ENCODE measurements around the gene AKIP1. TPM values are rescaled to one million over a fixed set of nuclear protein-coding genes. Genes with fewer than 3 reads are reported as not detected.

AKIP1 gene
- total and polyA plus RNA-seq, 8 donors = 6.3 to 11.6 (median 7.9) TPM

GRCh38 chr11:8867931-8868631 is 42.9 kb upstream of the AKIP1 start:
- DNase-seq (no peak), FAIRE-seq (no peak), ATAC-seq (no peak)
- intact Hi-C loops (cut with DNase I) = no loop called here
- Histone ChIP-seq H3K9me3 (no peaks in the 10 kb centered on the region), H3K4me1 (peaks cover 0 to 6% (median 2%) of the 10 kb centered on the region in 3 donors), H3K27ac (no peak overlapping the region), H3K4me3 (no peak overlapping the region), H3K27me3 (no peaks in the 10 kb centered on the region), H3K36me3 (no peaks in the 10 kb centered on the region)
- 60 to 61% methylated on average over 7 of the region's 7 CpGs for WGBS, 2 donors
- no peak for TF ChIP-seq CTCF (IDR thresholded peaks at IDR 0.05)

GRCh38 chr11:8870411-8871170 is 40.4 kb upstream of the AKIP1 start:
- Histone ChIP-seq H3K36me3 (no peaks in the 10 kb centered on the region), H3K4me1 (peaks cover 0 to 6% (median 2%) of the 10 kb centered on the region in 3 donors), H3K27me3 (no peaks in the 10 kb centered on the region), H3K27ac (peak overlapping the region; percentile 35 to 81 (median 64)), H3K4me3 (peak overlapping the region; percentile 80 to 95 (median 90)), H3K9me3 (no peaks in the 10 kb centered on the region)
- intact Hi-C loops (cut with DNase I) = no loop called here
- DNase-seq = peak; percentile 54 to 86 (median 63)
- no peak for TF ChIP-seq CTCF (IDR thresholded peaks at IDR 0.05)
- 0 to 1% methylated on average over 63 to 81 of the region's 81 CpGs for WGBS, 2 donors
- ATAC-seq = peak; percentile 73 to 84 (median 82)
- no peak for FAIRE-seq

GRCh38 chr11:8871171-8871775 is 39.7 kb upstream of the AKIP1 start:
- DNase-seq (peak; percentile 24 to 69 (median 58)), FAIRE-seq (no peak), ATAC-seq (peak; percentile 76 to 81 (median 78))
- H3K27me3 ChIP-seq = no peaks in the 10 kb centered on the region
- H3K36me3 ChIP-seq = no peaks in the 10 kb centered on the region
- WGBS, 2 donors = 2% methylated on average over 19 to 26 of the region's 27 CpGs
- intact Hi-C loops (cut with DNase I) = no loop called here
- no peak for TF ChIP-seq CTCF (IDR thresholded peaks at IDR 0.05)
- peak overlapping the region; percentile 80 to 95 (median 90) for H3K4me3 ChIP-seq
- no peaks in the 10 kb centered on the region for H3K9me3 ChIP-seq
- H3K27ac ChIP-seq = peak overlapping the region; percentile 35 to 81 (median 64)
- H3K4me1 ChIP-seq = peaks cover 0 to 6% (median 2%) of the 10 kb centered on the region in 3 donors

GRCh38 chr11:8871962-8872361 is 39.0 kb upstream of the AKIP1 start:
- 64 to 67% methylated on average over 6 of the region's 6 CpGs for WGBS, 2 donors
- H3K27ac ChIP-seq = peak overlapping the region in 2 of 4 donors; percentile 35 to 81
- ATAC-seq (no peak), DNase-seq (no peak), FAIRE-seq (no peak)
- no peaks in the 10 kb centered on the region for H3K27me3 ChIP-seq
- no peak overlapping the region for H3K4me3 ChIP-seq
- H3K9me3 ChIP-seq = no peaks in the 10 kb centered on the region
- H3K4me1 ChIP-seq = peaks cover 0 to 6% (median 2%) of the 10 kb centered on the region in 3 donors
- intact Hi-C loops (cut with DNase I) = no loop called here
- H3K36me3 ChIP-seq = no peaks in the 10 kb centered on the region
- TF ChIP-seq CTCF (IDR thresholded peaks at IDR 0.05) = no peak
